Fibroblast of skin of right biceps (primary cell): ENCODE measurements around the gene CD177.
"Not testable (repeated sequence)": the region's sequence is repeated elsewhere in the genome, so short reads cannot be mapped to it uniquely, and the experiment has no call there.

ENCODE experiments used
- DNase-seq: peaks from one replicate; pipeline ENCODE4 v3.0.0-alpha.2; 2013

Gene CD177

GRCh38 chr19:43332058-43332922 is 21.2 kb upstream of the CD177 start:
- DNase-seq: no peak

GRCh38 chr19:43336508-43336907 is 17.0 kb upstream of the CD177 start:
- DNase-seq: not testable (repeated sequence)

GRCh38 chr19:43337737-43338136 is 15.7 kb upstream of the CD177 start:
- DNase-seq: no peak

DNA sequence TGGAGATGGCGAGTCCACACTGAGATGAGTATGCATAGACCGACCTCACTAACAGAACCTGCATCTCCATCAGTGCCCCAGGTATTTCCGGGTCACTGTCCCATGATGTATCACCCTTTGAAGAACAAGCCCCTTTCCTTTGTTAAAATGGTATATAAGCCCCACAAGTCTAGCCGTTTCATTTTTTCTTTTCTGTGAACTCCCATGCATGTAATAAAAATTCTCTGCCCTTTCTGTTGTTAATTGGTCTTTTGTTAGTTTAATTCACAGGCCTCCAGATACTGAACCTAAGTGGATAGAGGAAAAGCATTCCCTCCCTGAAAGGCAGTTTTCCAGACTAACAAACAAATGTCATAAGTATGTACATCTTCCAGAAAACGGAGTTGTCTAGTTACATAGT is 15.0 kb upstream of the CD177 start:
- no peak for DNase-seq

DNA sequence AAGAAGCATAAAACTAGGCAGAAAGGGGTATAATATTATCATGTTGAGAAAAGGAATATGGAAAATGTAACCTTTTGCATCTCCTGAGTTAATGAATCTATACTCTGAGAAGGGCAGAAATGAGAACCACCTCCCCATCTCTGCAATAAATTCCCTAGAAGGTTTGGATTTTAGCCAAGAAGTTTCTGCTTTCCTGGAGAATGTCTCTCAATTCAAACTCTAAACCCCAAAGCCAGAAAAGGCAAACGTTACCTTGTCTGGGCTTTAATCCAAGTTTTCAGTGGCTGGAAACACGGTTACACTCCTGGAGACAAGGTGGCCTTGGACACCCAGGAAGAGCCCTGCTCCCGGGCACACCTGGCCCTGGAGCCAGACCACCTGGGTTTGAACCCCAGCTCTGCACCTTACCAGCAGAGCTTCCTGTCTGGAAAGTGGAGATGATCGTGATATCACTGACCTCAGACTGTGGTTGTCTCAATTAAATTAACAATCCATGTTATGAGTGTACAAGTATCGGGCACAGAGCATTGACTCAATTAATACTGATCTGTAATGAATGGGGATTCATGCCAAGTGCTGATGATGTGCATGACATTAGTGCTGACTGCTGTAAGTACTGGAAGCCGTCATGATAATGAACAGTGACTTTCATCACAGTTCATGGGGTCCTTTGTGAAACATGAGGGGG is 14.1 kb upstream of the CD177 start:
- DNase-seq: not testable (repeated sequence)

DNA sequence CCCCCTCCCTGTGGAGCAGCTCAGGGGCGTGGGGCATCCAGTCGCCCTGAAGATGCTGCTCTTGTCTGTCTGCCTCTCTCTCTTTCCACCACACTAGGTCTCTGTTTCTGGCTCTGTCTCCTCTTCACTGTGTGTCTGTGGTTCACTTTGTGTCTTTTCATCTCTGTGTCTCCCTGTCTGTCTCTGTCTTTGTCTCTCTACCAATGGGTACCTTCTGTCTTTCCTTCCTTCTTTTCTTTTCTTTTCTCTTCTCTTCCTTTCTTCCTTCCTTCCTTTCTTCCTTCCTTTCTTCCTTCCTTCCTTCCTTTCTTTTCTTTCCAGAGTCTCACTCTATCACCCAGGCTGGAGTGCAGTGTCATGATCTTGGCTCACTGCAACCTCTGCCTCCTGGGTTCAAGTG is 13.4 kb upstream of the CD177 start:
- DNase-seq: not testable (repeated sequence)

DNA sequence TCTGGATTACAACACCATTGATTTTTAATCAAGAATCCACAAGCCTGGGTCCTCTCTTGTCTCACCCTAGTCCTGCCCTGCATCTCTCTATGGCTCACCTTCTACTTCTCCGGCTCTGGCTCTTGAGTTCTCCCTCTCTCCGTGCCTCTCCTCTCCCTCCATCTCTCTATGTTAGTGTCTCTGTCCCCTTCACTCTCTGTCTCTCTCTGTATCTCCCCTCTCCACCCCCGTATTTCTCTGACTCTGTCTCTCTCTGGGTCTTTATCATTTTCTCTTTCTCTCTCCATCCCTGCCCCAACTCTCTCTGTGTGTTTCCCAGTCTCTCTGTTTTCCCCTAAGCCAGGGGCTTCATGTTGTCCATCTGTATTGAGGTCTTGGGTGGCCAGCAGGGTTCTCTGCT is 12.4 kb upstream of the CD177 start:
- DNase-seq: not testable (repeated sequence)

DNA sequence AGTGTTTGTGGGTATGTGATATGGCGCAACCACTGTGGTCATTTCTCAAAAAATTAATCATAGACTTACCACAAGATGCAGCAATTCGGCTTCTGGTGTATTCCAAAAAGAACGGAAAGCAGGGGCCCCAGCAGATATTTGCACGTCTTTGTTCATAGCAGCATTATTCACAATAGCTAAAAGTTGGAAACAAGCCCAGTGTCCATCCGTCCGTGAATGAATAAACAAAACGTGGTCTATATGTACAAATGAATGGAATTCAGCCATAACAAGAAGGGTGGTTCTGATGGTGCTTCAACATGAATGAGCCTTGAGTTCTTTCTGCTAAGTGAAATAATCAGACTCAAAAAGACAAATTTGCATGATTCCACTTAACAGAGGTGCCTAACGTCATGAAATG is 11.4 kb upstream of the CD177 start:
- not testable (repeated sequence) for DNase-seq

DNA sequence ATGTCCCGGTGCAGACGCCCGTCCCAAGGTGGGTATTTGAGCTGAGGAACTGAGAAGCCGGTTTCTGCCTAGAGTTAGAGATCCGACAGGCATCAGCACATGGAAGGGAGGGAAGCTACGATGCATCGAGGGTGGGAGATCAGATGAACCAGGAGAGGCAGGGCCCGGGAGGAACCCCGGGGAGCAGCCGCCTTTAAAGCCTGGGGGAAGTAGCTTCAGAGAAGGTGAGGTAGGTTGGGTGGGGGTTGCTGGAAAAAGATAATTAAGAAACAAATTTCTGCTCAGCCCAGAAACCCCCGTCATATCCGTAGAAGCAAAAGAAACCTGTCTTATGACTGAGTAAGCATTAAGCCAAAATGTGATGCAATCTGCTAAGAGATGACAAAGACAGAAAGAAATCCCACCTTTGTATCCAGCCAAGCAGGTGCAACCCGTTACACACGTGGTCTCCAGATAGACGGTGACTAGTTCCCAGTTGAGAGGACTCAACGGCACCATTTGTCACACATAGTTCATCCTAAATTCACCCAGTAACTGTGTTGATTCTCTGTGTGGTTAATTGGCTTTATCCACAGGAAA is 9.1 kb upstream of the CD177 start:
- not testable (repeated sequence) for DNase-seq

- not testable (repeated sequence) for DNase-seq
Observed at GRCh38 chr19:43349813-43350212, 3.7 kb upstream of the CD177 start.

GRCh38 chr19:43351998-43352746 is 1.3 kb upstream of the CD177 start:
- no peak for DNase-seq

- DNase-seq: no peak
Observed at GRCh38 chr19:43354305-43354627, 780 bp downstream of the CD177 start.

DNA sequence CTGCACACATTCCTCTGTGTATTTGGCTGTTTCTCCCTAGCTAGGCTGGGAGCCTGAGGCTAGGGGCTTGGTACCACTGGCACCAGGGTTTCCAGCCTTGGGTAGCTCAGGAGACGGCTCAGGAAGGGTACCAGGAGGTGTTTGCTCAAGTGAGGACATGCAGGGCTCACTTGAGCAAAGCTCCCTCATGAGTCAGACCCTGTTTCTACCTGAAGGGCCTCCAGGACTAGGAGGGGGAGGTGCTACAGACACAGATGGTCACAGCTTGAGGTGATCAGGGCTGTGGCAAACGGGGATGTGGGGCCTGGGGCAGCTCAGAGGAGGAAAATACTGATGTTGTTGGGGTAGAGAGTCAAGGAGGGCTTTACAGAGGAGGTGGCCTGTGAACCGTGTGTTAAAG is 3.3 kb downstream of the CD177 start:
- DNase-seq: not testable (repeated sequence)

- DNase-seq: peak; percentile 22
Observed at GRCh38 chr19:43362179-43362578, 8.7 kb downstream of the CD177 start.

GRCh38 chr19:43362745-43363144 is 9.3 kb downstream of the CD177 start:
- DNase-seq: no peak

DNA sequence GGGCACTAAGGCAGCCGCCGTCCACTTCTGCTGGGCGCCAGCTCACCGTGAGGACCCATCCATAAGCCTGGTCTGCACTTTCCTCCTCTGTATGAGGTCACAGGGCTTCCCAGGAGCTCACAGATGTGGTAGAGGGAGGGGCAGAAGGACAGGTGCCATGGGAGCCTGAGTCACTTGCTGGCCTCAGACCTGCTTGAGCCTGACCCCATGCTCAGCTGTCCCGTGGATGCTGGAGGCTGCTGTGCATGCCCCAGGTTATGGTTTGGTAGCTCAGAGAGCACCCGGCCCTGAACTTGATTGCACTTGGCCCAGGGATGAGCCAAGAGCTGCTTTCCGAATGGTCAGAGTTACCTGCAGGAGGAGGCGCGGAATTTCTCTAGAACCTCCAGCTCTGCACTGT is 12.2 kb downstream of the CD177 start:
- DNase-seq: not testable (repeated sequence)

DNA sequence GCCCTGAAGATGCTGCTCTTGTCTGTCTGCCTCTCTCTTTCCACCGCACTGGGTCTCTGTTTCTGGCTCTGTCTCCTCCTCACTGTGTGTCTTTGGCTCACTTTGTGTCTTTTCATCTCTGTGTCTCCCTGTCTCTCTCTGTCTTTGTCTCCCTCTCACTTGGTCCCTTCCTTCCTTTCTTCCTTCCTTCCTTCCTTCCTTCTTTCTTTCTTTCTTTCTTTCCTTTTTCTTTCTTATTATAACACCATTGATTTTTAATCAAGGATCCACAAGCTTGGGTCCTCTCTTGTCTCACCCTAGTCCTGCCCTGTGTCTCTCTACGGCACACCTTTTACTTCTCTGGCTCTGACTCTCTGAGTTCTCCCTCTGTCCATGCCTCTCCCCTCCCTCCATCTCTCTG is 14.3 kb downstream of the CD177 start:
- DNase-seq: no peak

- not testable (repeated sequence) for DNase-seq
Observed at GRCh38 chr19:43368897-43369296, 15.4 kb downstream of the CD177 start.

- no peak for DNase-seq
Observed at GRCh38 chr19:43371909-43372308, 18.4 kb downstream of the CD177 start.

- DNase-seq: no peak
Observed at GRCh38 chr19:43372462-43372861, 19.0 kb downstream of the CD177 start.

DNA sequence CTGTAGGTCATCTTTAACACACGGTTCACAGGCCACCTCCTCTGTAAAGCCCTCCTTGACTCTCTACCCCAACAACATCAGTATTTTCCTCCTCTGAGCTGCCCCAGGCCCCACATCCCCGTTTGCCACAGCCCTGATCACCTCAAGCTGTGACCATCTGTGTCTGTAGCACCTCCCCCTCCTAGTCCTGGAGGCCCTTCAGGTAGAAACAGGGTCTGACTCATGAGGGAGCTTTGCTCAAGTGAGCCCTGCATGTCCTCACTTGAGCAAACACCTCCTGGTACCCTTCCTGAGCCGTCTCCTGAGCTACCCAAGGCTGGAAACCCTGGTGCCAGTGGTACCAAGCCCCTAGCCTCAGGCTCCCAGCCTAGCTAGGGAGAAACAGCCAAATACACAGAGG is 24.1 kb downstream of the CD177 start:
- not testable (repeated sequence) for DNase-seq

DNA sequence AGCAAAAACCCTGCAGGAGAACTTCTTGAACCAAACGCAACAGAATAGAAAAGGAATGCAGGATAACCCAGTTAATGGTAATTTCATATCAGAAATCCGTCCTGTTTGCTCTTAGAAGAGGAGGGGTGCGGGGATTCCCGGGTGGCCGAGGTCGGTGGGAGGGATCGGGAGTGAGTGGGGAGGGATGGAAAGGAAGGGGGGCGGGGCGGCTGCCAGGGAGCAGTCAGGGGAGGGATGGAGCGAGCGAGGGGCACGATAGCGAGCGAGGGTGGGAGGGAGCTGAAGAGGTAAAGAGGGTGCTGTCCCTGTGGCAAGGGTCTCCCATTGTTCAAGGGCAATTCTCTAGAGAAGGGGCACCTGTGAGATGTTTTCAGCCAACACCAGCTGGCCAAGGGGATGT is 26.5 kb downstream of the CD177 start:
- no peak for DNase-seq

DNA sequence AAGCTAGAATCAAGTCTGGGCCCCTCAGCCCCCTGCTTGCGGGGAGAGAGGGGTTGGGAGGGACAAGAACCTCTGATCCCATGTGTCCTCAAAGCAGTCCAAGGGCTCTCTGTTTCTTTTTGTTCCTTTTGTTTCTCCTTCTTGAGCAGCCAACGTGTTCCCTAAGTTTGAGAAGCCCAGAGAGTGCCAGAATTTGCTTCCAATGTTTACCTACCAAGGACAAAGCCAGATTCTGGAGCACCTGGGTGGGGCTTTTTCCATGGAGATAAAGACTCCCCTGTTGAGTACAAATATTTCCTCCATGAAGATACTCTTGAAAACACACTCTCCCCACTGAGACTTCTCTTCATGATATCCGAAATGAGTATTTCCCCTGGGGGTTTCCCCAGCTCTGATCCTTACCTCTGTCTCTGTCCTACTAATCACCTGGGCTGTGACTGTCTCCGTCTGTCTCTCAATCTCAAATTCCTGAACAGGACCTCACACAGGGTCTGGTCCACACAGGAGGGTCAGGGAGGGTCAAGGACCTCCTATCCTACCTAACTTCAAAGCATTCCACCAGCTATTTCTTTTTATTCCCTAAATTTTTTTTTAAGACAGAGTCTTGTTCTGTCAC is 27.4 kb downstream of the CD177 start:
- DNase-seq: no peak
